GM21723 (cell line): Measurements from ENCODE around the gene GVQW3.
A peak's percentile ranks its signal among the peaks of the same experiment; 100 is the strongest.

Source experiments
- ATAC-seq: cut with Tn5 transposase; IDR thresholded peaks from one replicate; pipeline ENCODE4 v1.9.1; 2021; ENCODE audit warnings: mild to moderate bottlenecking, moderate library complexity; ENCODE audit not compliant: unreplicated experiment

Gene GVQW3

DNA sequence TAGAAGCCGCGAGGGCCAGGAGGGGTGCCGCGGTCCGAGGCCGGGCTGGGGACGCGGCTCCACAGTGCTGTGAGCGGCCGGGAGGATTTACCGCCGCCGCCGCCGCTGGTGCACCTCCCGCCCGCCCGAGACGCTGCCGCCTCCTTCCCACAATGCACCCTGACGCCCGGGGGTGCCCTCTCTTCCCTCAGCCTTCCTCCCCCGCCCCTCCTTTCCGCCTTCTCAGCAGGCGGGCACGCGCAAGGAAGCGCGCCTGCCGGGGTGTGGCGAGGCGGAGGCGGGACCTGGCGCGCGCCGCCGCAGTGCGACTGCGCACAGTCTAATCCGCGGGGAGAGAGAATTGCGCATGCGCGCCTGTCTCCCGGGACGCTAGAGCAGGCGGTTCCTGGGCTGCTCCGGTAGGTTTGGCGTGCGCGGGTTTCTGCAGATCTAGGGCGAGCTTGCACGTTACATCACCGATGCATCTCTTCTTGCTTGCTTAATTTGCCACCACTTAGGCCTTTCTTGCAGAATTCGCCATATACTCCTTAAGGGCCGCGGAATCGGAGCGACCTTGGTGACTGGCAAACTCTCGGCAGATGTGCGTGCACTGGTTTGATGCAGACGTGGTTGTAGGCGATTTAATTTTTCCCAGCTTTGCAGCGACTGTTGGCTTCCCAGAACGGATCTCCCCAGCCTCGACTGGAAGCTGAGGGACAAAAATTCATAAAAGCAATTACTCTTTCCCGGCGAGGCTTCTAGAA is at the start of gene GVQW3, which contains the start of gene THAP12:
TSS of gene GVQW3 (plus strand) at position 347 of the 743 bp plus-strand sequence. CDS start 506 bp downstream, outside the sequence.
TSS of gene THAP12 (minus strand) at position 156 of the 743 bp plus-strand sequence. CDS start 296 bp downstream, outside the sequence.
- peak; percentile 83 for ATAC-seq

DNA sequence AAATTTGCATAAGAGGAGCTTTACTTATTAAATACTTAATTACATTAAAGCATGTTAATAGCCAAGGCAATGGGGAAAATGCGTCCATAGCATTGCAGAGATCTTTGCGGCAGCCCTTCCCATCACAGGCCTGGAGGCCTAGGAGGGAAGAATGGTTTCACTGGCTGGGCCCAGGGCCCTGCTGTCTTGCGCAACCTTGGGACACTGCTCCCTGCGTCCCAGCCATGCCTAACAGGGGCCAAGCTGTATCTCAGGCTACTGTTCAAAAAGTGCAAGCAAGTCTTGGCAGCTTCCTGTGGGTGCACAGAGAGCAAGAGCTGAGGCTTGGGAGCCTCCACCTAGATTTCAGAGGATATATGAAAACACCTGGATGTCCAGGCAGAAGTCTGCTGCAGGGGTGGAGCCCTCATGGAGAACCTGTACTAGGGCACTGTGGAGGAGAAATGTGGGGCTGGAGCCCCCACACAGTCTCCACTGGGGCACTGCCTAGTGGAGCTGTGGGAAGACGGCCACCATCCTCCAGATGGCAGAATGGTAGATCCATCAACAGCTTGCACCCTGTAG is 46.2 kb upstream of the GVQW3 start:
- ATAC-seq = no peak

DNA sequence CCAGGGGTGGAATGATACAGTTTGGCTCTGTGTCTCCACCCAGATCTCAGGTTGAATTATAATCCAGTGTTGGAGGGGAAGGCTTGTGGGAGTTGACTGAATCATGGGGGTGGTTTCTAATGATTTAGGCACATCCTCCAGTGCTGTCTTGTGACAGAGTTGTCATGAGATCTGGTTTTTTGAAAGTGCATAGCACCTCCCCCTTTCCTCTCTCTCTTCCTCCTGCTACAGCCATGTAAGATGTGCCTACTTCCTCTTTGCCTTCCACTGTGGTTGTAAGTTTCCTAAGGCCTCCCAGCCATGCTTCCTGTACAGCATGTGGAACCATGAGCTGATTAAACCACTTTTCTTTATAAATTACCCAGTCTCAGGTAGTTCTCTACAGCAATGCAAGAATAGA is 45.3 kb upstream of the GVQW3 start:
- ATAC-seq = no peak

DNA sequence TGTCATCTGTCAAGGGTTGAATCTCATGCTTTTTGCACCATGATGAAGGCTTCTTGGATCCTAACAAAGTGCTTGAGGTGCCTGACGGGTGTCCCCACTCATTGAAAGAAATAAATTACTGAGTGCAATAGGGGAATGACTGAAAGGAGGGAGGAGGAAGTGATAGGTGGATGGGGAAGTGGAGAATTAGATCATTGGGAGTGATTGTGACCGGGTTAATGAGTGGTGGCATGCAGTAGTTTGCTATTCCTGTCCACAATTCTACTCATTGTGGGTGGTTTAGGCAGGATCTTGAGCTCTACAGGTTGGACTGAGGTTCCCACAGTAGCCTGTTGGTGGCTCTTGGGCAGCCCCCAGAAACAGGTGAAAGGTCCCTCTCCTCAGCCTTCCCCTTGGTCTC is 44.5 kb upstream of the GVQW3 start:
- no peak for ATAC-seq

DNA sequence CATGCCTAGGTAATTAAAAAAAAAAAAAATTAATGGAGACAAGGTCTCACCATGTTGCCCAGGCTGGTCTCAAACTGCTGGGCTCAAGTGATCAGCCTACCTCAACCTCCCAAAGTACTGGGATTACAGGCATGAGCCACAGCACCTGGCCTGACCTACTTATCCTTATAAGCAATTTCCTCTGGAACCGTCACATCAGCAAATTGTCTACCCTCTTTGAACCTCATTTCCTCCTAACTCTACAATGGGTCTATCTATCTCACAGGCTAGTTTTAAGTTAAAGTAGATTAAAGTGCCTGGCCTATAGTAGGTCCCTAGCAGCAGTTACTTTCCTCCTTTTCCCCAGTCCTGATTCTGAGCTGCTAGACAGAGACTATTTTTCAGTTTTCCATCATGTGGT is 43.7 kb upstream of the GVQW3 start:
- no peak for ATAC-seq

DNA sequence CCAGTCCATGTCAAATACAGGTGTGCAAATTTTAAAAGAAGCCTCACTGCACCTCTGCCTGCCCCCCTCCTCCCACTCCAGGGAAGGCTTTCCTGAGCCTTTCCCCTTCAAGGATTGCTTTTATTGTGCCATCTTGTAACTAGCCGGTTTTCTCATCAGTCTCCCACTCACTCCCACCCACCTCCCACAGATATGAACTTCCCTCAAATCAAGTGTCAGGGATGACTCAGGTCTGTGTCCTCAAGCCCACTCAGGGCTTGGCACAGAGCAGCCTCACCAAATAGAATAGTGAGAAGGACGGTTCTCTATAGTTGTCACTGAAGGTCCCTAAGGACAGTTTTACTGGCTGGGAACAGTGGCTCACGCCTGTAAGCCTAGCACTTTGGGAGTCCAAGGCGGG is 43.2 kb upstream of the GVQW3 start:
- no peak for ATAC-seq

DNA sequence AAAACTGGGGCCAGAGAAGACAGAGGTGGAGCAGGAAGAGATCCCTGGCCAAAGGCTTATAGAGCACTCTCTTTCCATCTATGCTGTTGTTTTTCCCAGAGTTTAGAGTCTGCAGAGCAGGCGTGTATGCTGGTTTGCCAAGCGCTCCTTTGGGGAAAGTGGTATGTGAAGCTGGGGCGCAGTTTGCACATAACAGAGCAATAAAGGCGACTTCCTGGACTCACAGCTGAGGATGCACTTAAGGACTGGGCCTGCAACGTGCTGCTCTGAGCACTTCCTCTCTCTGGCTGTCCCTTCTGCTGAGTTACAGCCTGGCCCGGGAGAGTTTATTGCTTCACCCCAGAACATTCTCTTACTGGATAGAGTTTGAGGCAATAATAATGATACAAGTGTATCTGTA is 41.9 kb upstream of the GVQW3 start:
- no peak for ATAC-seq

DNA sequence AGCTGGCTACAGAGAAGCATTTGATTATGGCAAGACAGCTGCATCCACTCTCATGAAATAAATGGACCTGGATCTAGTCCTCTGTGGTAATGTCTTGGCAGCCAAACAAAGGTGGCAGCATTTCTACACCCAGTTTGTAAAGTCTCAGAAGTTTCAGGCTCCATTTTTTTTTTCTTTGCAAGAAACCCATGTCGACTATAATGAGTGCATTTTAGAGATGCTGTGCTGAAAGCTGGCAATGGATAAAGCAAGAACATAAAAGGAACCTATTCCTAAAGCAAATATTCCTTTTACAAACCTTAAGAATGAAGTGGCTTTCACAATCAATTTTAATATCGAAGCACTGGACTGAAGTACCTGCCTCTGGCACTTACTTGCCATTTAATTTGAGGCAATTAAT is 33.7 kb upstream of the GVQW3 start:
- no peak for ATAC-seq

DNA sequence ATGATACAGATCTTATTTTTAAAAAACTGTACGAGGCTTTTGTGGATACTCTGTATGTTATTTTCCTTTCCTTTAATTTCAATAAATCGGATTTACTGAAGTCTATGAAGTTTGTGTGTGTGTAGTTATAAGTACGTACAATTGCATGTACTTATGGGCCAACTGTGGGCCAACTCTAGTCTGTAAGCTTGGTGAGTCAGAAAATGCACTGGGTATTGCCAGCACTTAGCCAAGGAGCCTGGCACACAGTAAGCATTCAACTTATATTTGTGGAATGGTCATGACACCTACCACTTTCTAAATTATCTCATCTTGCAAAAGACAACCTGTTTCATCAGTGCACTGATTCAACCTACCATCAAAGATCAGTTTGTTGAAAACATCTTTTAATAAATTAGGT is 32.8 kb upstream of the GVQW3 start:
- no peak for ATAC-seq

DNA sequence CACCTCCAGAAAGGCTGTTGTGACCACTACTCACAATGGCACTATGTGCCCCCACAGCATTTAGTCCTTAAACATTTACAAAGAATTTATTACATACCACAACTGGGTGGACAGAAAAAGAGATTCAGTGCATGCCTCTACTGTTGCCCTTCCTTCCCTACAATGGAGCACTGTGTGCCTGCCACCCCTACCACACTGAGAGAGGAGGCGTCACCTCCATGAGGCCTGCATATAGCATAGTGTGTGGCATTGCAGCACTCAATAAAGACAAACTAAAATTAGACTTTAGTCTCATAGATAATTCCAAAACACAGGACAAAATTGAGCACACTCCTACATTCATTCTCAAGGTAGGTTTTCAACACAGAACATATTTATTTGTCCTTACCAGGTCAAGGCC is 26.0 kb upstream of the GVQW3 start:
- ATAC-seq = no peak

DNA sequence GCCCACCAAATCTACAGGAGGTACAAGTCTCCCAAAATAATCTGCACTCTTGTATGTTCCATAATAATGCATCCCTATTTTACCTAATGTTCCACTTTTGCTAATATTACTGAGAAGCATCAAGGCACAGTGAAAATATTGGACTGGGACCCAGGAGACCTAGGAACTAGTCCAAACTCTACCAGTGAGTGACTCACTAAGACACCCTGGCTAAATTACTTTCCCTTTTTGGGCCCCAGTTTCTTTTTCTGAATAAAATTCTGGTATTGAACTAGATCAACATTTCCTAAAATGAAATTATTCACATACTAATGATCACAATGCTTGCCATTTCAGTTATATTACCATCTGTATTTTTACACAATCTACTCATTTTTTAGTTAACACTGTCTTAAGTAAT is 19.7 kb upstream of the GVQW3 start:
- ATAC-seq = no peak

DNA sequence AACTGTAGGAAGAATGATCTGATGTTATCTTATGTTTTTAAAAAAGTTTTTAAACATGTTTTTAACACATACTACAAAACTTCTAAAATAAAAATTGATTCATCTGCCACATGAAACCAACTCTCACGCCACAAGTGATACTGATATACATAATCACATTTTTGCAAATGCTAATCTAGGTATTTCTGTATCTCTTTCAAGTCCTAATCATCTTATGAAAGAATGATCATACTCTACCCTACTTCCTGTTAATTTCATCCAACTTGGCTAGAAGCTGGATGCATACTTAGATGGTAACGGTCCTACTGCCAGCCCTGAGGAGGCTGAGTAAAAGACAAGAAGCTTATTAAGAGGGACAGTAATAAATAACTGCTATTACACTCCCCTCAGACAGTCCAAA is 19.3 kb upstream of the GVQW3 start:
- ATAC-seq = no peak

DNA sequence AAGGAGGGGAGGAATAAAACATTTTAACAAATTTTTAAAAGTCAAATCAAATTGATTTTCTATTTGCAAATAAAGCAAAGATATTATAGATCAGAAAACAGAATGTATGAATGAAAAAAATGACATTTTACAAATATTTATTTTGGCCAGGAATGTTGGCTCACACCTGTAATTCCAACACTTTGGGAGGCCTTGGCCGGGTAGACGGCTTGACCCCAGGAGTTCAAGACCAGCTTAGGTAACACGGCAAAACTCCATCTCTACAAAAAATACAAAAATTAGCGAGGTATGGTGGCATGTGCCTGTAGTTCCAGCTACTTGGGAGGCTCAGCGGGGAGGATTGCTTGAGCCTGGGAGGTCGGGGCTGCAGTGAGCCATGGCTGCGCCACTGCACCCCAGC is 18.4 kb upstream of the GVQW3 start:
- ATAC-seq = no peak

DNA sequence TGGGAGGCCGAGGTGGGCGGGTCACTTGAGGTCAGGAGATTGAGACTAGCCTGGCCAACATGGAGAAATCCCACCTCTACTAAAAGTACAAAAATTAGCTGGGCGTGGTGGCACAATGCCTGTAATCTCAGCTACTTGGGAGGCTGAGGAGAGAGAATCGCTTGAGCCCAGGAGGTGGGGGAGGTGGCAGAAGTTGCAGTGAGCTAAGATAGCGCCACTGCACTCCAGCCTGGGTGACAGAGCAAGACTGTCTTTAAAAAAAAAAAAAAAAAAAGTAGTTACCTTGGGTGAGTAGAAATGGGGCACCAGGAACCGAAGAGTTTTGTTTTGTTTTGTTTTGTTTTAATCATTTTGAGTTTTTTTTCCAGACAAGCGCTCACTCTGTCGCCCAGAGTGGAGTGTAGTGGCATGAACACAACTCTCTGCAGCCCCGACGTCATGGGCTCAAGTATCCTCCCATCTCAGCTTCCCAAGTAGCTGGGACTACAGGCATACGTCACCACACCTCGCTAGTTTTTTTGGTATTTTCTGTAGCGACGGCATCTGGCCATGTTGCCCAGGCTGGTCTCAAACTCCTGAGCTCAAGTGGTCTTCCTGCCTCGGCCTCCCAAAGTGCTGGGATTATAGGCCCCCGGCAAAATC is 16.0 kb upstream of the GVQW3 start:
- no peak for ATAC-seq

DNA sequence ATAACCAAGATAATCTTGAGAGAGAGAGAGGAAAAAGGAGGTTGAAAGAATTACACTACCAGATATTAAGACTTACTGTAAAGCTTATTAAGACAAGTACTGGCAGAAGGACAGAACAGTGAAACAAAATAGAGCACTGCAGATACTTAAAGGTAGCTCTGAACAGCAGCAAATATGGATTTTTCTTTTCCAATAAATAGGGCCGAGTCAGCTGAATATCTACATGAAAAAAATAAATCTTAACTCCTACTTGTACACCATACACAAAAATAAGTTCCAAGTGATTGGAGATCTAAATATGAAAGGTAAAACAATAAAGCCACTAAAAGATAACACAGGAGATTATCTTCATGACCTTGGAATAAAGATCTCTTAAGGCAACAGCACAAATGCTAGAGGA is 12.6 kb upstream of the GVQW3 start:
- ATAC-seq = no peak

DNA sequence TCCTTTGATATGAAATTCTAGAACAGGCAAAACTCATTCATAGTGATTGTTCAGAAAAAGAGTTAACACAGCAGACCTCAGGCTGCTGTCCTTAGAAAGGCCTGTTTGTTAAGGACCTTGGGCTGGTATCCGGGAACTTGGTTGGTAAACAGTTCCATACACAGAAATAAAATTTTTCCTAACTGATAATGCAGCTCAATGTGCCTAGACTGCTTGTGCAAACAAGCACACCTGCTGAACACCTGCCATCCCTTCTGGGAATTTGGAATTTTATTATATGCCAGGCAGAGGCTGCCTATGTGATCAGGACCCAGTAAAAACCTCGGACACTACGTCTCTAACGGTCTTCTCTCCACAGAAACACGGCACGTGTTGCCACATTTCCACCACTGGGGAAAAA is 11.7 kb upstream of the GVQW3 start:
- no peak for ATAC-seq

DNA sequence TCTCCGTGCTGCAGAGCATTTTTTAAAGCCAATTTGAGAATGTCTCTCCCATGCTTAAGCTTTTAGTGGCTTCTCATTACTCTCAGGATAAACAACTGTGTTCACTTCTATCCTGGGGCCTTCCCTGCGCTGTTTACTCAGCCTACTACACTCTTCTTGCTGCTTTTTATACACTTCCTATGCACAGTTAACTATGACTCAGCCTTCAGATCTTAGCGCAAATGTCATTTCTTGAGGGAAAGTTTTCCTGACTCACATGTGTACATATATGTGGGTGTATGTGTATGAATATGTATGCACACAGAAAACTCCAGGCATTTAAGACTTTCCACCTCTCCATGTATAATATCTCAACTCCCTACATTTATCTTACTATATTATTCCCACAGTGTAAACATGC is 10.0 kb upstream of the GVQW3 start:
- ATAC-seq = peak; percentile 81

DNA sequence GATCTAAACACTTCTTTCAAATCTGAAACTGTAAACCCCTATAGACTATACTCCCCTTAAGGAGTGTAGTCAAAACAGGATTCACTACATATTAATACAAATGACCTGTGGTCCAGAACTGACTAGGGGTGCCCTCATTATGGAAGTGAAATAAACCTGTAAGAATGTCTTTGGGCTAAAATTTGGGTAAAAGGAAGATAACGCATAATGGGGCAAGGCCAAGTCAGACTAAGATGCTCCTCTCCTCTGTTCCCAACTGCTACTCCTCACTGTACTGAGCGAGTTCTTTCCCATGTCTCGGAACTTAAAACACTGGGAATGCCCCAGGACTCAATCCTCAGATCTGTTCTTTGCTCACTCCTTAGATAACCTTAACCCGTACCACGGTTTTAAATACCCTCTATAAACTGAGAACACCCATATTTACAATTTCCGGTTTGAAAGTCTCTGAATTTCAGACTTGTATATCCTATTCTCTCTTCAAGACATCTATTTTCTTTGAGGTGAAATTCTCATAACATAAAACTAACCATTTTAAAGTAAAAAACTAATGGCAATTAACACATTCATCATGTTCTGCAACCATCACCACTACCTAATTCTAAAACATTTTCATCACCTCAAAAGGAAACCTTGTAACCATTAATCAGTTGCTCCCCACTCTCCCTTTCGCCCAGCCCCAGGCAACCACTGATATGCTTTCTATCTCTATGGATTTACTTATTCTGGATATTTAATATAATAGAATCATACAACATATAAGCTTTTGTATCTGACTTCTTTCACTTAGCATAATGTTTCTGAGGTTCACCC is 4.2 kb upstream of the GVQW3 start:
- ATAC-seq = no peak

DNA sequence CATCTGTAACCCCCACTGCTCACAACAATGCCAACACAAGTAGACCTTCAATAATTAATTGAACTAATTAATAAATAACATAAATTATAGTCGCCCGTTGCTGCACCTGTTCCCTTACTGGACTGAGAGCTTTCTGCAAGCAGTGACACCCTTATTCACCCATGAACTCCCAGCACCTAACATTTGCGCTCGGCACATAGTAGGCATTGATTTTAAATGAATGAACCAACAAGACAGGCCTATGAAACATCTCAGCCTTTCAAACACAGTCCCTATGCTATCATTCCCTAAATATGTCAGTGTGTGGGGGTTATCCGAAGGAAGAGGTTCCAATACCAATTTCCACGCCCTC is 1.3 kb upstream of the GVQW3 start:
- ATAC-seq = no peak

DNA sequence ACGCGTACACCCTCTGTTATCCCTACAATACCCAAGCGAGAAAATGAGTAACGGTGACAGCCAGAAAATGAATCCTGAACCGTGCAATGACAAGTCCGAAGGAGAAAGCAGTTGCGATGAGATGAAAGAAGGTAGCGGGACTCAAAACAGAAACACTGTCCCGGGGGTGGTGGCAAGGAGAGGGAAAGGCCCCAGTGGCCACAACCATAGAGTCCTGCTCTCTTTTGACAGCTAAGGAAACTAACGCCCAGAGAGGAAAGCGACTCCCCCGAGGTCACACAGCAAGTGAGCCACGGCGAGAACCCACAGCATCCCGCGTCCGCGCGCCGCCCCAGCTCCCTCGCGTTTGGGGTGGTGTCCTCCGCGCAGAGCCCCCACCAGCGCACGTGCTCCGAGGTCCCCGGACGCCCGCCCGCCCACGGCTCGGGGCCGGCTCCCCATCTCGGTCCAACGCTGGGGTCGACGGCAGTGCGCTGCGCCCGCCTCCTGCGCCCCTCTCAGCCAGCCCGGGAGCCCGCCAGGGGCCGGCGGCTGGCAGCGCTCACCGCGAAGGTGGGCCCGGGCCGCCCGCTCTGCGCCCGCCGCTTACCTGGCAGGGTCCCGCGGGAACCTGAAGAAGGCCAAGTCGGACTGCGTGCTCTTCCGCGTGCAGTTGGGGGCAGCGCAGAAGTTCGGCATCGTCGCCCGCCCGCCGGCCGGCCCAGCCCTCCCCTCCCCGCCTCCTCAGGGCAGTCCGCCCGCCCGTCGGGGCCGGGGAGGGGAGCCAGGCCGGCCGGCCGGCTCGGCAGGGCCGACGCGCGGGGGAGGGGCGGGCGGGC is 755 bp upstream of the GVQW3 start:
- no peak for ATAC-seq

DNA sequence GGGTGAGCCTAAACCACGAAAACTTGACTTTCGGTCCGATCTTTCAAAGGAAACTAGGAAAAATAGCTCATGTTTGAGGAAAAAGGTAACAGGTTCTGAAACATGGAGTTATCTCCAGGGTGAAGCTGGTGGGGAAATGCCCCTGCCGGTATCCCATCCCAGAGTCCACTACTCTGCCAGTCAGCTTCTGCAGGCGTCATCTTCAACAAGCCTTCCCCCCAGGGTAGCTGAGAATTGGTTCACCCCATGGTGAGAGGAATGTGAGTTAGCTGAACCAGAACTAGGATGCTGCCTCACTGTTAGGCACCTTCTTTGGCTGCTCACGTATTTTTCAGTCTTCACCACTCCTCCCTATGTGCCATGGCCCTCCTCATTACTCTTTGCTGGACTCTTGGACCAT is 1.1 kb downstream of the GVQW3 start:
- no peak for ATAC-seq
